NCI-H748 (cell line): Measurements from ENCODE around the gene PLCH2.

Experiments used
- DNase-seq: peaks from one replicate; lab custom pipeline; 2025; ENCODE audit not compliant: unreplicated experiment; lab: John Stamatoyannopoulos, UW

The PLCH2 gene, protein sequence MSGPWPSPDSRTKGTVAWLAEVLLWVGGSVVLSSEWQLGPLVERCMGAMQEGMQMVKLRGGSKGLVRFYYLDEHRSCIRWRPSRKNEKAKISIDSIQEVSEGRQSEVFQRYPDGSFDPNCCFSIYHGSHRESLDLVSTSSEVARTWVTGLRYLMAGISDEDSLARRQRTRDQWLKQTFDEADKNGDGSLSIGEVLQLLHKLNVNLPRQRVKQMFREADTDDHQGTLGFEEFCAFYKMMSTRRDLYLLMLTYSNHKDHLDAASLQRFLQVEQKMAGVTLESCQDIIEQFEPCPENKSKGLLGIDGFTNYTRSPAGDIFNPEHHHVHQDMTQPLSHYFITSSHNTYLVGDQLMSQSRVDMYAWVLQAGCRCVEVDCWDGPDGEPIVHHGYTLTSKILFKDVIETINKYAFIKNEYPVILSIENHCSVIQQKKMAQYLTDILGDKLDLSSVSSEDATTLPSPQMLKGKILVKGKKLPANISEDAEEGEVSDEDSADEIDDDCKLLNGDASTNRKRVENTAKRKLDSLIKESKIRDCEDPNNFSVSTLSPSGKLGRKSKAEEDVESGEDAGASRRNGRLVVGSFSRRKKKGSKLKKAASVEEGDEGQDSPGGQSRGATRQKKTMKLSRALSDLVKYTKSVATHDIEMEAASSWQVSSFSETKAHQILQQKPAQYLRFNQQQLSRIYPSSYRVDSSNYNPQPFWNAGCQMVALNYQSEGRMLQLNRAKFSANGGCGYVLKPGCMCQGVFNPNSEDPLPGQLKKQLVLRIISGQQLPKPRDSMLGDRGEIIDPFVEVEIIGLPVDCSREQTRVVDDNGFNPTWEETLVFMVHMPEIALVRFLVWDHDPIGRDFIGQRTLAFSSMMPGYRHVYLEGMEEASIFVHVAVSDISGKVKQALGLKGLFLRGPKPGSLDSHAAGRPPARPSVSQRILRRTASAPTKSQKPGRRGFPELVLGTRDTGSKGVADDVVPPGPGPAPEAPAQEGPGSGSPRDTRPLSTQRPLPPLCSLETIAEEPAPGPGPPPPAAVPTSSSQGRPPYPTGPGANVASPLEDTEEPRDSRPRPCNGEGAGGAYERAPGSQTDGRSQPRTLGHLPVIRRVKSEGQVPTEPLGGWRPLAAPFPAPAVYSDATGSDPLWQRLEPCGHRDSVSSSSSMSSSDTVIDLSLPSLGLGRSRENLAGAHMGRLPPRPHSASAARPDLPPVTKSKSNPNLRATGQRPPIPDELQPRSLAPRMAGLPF (N-terminal part only)

DNA sequence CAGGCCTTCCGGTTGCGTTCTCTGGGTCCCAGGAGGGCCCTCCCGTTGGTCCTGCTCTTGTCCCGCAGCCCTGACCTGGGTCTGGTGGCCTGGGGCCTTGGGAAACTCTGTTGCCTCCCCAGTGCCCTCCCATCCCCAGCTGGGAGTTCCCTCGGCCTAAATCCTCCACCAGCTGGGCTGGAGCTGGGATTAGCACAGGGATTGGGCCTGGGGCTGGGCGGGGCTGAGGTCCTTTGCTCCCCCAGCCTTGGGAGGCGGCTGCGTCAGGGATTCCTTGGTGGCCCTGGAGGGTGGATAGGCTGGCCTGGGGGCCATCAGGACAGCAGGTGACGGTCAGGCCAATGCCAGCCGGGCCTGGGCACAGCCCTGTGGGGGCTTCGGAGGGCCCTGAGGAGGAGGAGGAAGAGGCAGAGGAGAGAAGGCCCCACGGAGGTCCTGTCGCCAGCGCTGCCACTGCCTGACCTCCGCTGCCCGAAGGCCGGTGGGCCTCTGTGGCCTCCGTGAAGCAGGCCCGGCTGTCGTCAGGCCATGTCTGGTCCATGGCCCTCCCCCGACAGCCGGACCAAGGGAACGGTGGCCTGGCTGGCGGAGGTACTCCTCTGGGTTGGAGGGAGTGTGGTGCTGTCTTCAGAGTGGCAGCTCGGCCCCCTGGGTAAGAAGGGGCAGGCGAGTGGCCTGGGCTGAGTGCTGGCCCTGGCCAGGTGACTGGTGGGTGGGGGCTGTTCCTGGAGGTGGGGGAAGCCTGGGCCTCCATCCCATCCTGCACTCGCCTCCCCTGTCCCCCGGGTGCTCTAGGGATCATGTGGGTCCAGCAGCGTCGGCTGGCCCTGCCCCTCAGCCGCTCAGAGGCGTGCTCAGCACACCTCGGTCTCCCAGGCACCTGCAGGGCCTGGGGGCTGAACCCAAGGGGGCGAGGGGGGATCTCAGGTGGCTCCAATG is at the start of gene PLCH2:
Gene PLCH2 (plus strand): TSS at position 229 of the 939 bp plus-strand sequence. CDS start 300 bp downstream, at position 529.
- DNase-seq, result no peak

DNA sequence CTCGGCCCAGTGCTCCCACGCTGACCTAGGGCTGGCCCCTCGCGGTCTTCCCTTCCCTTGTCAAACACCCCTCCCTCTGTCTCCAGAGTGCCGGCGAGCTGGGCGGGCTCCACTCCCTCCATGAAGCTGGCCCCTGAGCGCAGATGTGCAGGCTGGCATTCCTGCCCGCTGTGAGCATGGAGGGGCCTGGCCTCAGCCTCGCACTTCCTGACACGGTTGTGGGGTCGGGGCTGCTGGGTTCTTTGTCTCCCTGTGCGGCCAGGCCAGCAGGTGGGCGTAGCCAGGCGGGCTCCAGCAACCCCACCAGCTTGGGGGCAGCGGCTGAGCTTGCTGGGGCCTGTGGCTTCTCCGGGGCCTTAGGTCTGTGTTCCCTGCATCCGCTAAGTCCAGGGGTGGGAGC is 49.5 kb upstream of the PLCH2 start:
- no peak for DNase-seq

GRCh38 chr1:2427051-2427450 is 49.0 kb upstream of the PLCH2 start:
- no peak for DNase-seq

GRCh38 chr1:2427976-2428375 is 48.1 kb upstream of the PLCH2 start:
- DNase-seq, result no peak

GRCh38 chr1:2428490-2428889 is 47.6 kb upstream of the PLCH2 start:
- DNase-seq, result no peak

GRCh38 chr1:2429780-2430591 is 46.1 kb upstream of the PLCH2 start:
- DNase-seq, result no peak

DNA sequence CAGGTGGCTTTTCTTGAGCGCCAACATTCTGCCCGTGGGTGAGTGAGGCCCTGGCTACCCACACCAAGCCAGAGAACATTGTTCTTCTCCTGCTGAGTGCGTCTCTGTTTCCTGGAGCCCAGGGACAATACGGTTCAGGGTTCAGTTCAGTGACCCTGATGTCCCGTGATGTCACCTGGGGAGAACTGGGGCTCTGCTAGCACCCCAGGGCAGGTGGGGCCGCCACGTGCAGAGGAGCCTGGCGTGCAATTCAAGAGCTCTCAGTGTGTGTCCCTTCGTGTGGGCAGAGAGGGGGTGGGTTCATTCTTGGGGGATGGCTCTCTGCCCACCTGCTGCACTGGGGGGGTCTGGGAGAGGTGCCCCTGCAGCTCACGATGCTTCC is 45.5 kb upstream of the PLCH2 start:
- no peak for DNase-seq

- DNase-seq, result no peak
Observed at GRCh38 chr1:2431103-2431502, 45.0 kb upstream of the PLCH2 start.

DNA sequence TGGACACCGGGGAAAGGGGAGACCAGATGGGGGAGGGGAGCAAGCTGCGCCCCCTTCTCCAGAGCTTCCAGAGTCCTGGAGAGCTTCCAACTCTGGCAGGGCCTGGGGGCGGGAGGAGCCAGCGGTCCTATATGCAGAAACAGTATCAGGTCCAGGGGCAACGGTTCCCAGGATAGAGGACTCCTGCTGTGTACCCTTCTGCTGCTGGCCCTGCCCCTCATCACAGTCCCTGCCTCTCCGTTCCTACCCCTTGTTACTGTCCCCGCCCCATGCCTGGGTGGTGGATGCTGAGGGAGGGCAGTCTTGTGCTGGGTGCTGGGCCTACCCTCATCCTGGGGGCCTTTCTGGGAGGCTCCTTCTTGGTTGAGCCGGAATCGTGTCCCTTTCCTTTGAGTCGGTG is 44.6 kb upstream of the PLCH2 start:
- no peak for DNase-seq

- DNase-seq, result no peak
Observed at GRCh38 chr1:2432441-2432844, 43.6 kb upstream of the PLCH2 start.

GRCh38 chr1:2433196-2433595 is 42.9 kb upstream of the PLCH2 start:
- no peak for DNase-seq

GRCh38 chr1:2433936-2434655 is 42.0 kb upstream of the PLCH2 start:
- DNase-seq, result no peak

DNA sequence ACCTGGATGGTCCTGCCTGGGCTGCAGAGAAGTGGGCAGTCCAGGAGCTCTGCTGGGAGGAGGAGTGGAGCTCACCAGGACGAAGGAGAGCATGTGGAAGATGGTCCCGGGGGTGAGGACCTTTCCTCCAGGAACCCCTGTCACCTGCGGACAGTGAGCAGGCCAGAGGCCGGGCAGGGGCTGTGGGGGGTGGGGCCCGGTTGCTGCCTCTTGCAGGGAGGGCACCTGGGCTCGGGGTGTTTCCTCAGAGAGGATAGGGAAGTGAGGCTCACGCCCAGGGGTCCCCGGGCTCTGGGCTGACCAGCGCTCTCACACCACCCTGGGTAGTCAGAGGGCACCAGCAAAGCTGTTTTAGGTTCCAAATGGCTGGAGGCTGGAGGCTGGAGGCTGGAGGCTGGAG is 41.0 kb upstream of the PLCH2 start:
- no peak for DNase-seq

GRCh38 chr1:2435746-2436355 is 40.2 kb upstream of the PLCH2 start:
- DNase-seq, result no peak

- no peak for DNase-seq
Observed at GRCh38 chr1:2436876-2437275, 39.2 kb upstream of the PLCH2 start.

GRCh38 chr1:2437617-2438016 is 38.5 kb upstream of the PLCH2 start:
- DNase-seq, result no peak

- no peak for DNase-seq
Observed at GRCh38 chr1:2438038-2438437, 38.1 kb upstream of the PLCH2 start.

GRCh38 chr1:2438641-2439040 is 37.4 kb upstream of the PLCH2 start:
- no peak for DNase-seq
